Measurements from ENCODE around the gene ENPP3. TPM values are rescaled to one million over a fixed set of nuclear protein-coding genes. Genes with fewer than 3 reads are reported as not detected.

The ENPP3 gene
- total and polyA plus RNA-seq, 2 of the 13 experiments (the other 11 are each of a cell fraction or from before 2014, with no cell fraction given) = 40.0 to 75.4 TPM

GRCh38 chr6:131627724-131628682, 9.1 kb upstream of the ENPP3 start, which contains the start of gene MED23 (continued):
- TF ChIP-seq NFAT5 (CRISPR knock-in tag; IDR thresholded peaks at IDR 0.05) (peak; percentile 85; the same call in 1 of the 2 replicates), ASH2L (IDR thresholded peaks at IDR 0.05; ENCODE audit: insufficient read length, low read depth, low read length) (peak; percentile 100), ZNF280D (CRISPR knock-in tag; IDR thresholded peaks at IDR 0.05) (peak; percentile 98), NPAS2 (CRISPR knock-in tag; IDR thresholded peaks at IDR 0.05; ENCODE audit: borderline replicate concordance) (no peak), YY1 (IDR thresholded peaks at IDR 0.05; ENCODE audit: insufficient read depth, insufficient replicate concordance, low read depth, low read length) (peak; percentile 90), TRAFD1 (CRISPR knock-in tag; IDR thresholded peaks at IDR 0.05; ENCODE audit: borderline replicate concordance) (peak; percentile 96; the same call in 1 of the 2 replicates), ZNF501 (CRISPR knock-in tag; IDR thresholded peaks at IDR 0.05) (peak; percentile 100), MIER3 (CRISPR knock-in tag; IDR thresholded peaks at IDR 0.05; ENCODE audit: borderline replicate concordance) (peak; percentile 100), ATF2 (CRISPR knock-in tag; IDR thresholded peaks at IDR 0.05) (peak; percentile 99), SMC3 (IDR thresholded peaks at IDR 0.05; ENCODE audit: low read length) (peak; percentile 65), ZNF772 (CRISPR knock-in tag; IDR thresholded peaks at IDR 0.05) (peak; percentile 100), ZNF580 (CRISPR knock-in tag; IDR thresholded peaks at IDR 0.05; ENCODE audit: borderline replicate concordance, low read depth) (peak; percentile 100), TBX2 (CRISPR knock-in tag; IDR thresholded peaks at IDR 0.05; ENCODE audit: borderline replicate concordance) (peak; percentile 98), ZNF207 (IDR thresholded peaks at IDR 0.05; ENCODE audit: borderline replicate concordance) (no peak), ZNF180 (CRISPR knock-in tag; IDR thresholded peaks at IDR 0.05; ENCODE audit: borderline replicate concordance, low read depth) (peak; percentile 80; the same call in 1 of the 2 replicates)
